GM23338 (cell line): ENCODE results near the gene MEIOSIN. TPM values are rescaled to one million over a fixed set of nuclear protein-coding genes. Genes with fewer than 3 reads are reported as not detected.

Experiments used
- ATAC-seq: fragments of 200-7000 bp; cut with Tn5 transposase; 3 replicates; pipeline ENCODE4 v1.9.1; 2020
- DNase-seq: peaks from one replicate; pipeline ENCODE4 v3.0.0-alpha.2; 2015; ENCODE audit warnings: low spot score
- H2AFZ ChIP-seq: fragments of 200-600 bp; sonication (generic); 2 replicates; pipeline ENCODE4 v1.8.0; 2016; ENCODE audit warnings: antibody characterized with exemption, mild to moderate bottlenecking, moderate library complexity
- H3F3A ChIP-seq: fragments of 200-600 bp; sonication (generic); replicated peaks from 2 replicates; pipeline ENCODE4 v1.8.0; 2017; ENCODE audit warnings: antibody characterized with exemption, mixed run types, low read depth
- H3K27ac ChIP-seq: fragments of 200-600 bp; sonication (generic); 2 replicates; pipeline ENCODE4 v1.6.1; 2016; ENCODE audit warnings: low read depth
- H3K27me3 ChIP-seq: fragments of 200-600 bp; sonication (generic); 2 replicates; pipeline ENCODE4 v1.8.0; 2016; ENCODE audit warnings: mild to moderate bottlenecking, mixed run types, moderate library complexity; ENCODE audit not compliant: insufficient read depth
- H3K36me3 ChIP-seq: fragments of 200-600 bp; sonication (generic); 2 replicates; pipeline ENCODE4 v1.8.0; 2016; ENCODE audit warnings: mild to moderate bottlenecking; ENCODE audit not compliant: insufficient read depth
- H3K4me1 ChIP-seq: fragments of 200-600 bp; sonication (generic); 2 replicates; pipeline ENCODE4 v1.8.0; 2016; ENCODE audit warnings: mild to moderate bottlenecking, moderate library complexity; ENCODE audit not compliant: insufficient read depth
- H3K4me2 ChIP-seq: fragments of 200-600 bp; sonication (generic); 2 replicates; pipeline ENCODE4 v1.7.1; 2017; ENCODE audit warnings: mixed run types
- H3K4me3 ChIP-seq: fragments of 200-600 bp; sonication (generic); 2 replicates; pipeline ENCODE4 v1.6.1; 2016; ENCODE audit warnings: mixed run types
- H3K79me2 ChIP-seq: fragments of 200-600 bp; sonication (generic); replicated peaks from 2 replicates; pipeline ENCODE4 v1.8.0; 2017; ENCODE audit warnings: mild to moderate bottlenecking; ENCODE audit not compliant: insufficient read depth
- H3K9me2 ChIP-seq: fragments of 200-600 bp; sonication (generic); 2 replicates; pipeline ENCODE4 v1.8.0; 2017; ENCODE audit not compliant: insufficient read depth
- H4K20me1 ChIP-seq: fragments of 200-600 bp; sonication (generic); replicated peaks from 2 replicates; pipeline ENCODE4 v1.8.0; 2017; ENCODE audit warnings: mild to moderate bottlenecking; ENCODE audit not compliant: insufficient read depth
- H3K27ac Mint-ChIP-seq: 2 replicates; pipeline ENCODE4 v1.8.0; 2020; ENCODE audit warnings: inconsistent platforms, mild to moderate bottlenecking, moderate library complexity, mixed read lengths
- H3K27me3 Mint-ChIP-seq: 3 replicates; pipeline ENCODE4 v1.8.0; 2022; ENCODE audit warnings: low read depth, mild to moderate bottlenecking, moderate library complexity, mixed read lengths, inconsistent platforms; ENCODE audit not compliant: insufficient read depth, poor library complexity
- H3K36me3 Mint-ChIP-seq: 3 replicates; pipeline ENCODE4 v1.8.0; 2021; ENCODE audit warnings: low read depth, mild to moderate bottlenecking, inconsistent platforms, moderate library complexity, mixed read lengths
- H3K4me1 Mint-ChIP-seq: 3 replicates; pipeline ENCODE4 v1.8.0; 2020; ENCODE audit warnings: mild to moderate bottlenecking, inconsistent platforms, mixed read lengths
- H3K4me3 Mint-ChIP-seq: 3 replicates; pipeline ENCODE4 v1.8.0; 2021; ENCODE audit warnings: moderate library complexity, mild to moderate bottlenecking, inconsistent platforms, mixed read lengths
- H3K9me3 Mint-ChIP-seq: 3 replicates; pipeline ENCODE4 v1.8.0; 2020; ENCODE audit warnings: moderate library complexity, mild to moderate bottlenecking, inconsistent platforms, mixed read lengths
- CREB1 ChIP-seq: fragments of 250-450 bp; sonication (Bioruptor Pico); IDR thresholded peaks from 2 replicates; pipeline ENCODE4 v1.5.0; 2020; ENCODE audit warnings: low read depth, mild to moderate bottlenecking, moderate library complexity
- EZH2 ChIP-seq: fragments of 200-600 bp; sonication (generic); IDR thresholded peaks from one replicate; pipeline ENCODE4 v1.8.0; 2017; ENCODE audit warnings: antibody characterized with exemption, mild to moderate bottlenecking, low read depth; ENCODE audit not compliant: unreplicated experiment
- EZH2phosphoT487 ChIP-seq: fragments of 200-600 bp; sonication (generic); IDR thresholded peaks from one replicate; pipeline ENCODE4 v1.8.1; 2018; ENCODE audit warnings: antibody characterized with exemption; ENCODE audit not compliant: unreplicated experiment
- JUNB ChIP-seq: IDR thresholded peaks from one replicate; pipeline ENCODE4 v1.6.1; 2016; ENCODE audit warnings: antibody characterized with exemption; ENCODE audit not compliant: unreplicated experiment
- NANOG ChIP-seq: IDR thresholded peaks from 2 replicates; pipeline ENCODE4 v1.6.1; 2016; ENCODE audit warnings: antibody characterized with exemption, borderline replicate concordance
- POLR2AphosphoS5 ChIP-seq: IDR thresholded peaks from 2 replicates; pipeline ENCODE4 v1.6.1; 2016; ENCODE audit warnings: antibody characterized with exemption, low read depth
- STAT1 ChIP-seq: IDR thresholded peaks from one replicate; pipeline ENCODE4 v1.6.1; 2016; ENCODE audit warnings: antibody characterized with exemption; ENCODE audit not compliant: unreplicated experiment
- ZNF114 ChIP-seq: fragments of 250-450 bp; sonication (Bioruptor Pico); IDR thresholded peaks from 2 replicates; pipeline ENCODE4 v1.5.0; 2020; ENCODE audit warnings: mild to moderate bottlenecking, moderate library complexity
- ZNF331 ChIP-seq: fragments of 250-450 bp; sonication (Bioruptor Pico); IDR thresholded peaks from 2 replicates; pipeline ENCODE4 v1.5.0; 2020; ENCODE audit warnings: low read depth, mild to moderate bottlenecking, moderate library complexity
- polyA plus RNA-seq: library from polyadenylated mRNA; unstranded; fragments of >200 nt; fragmentation: Nextera tagmentation; extraction: Ambion mirVana; gene quantifications from 2 replicates; pipeline ENCODE4 v1.2.1, GENCODE V29; 2016
- total RNA-seq: library from RNA; depleted of rRNA; stranded (reverse); fragments of >200 nt; shearing (Covaris generic); gene quantifications from 2 replicates; pipeline ENCODE4 v1.2.3, GENCODE V29; 2014
- TF ChIP-seq, protein P1 (sequence below): IDR thresholded peaks from one replicate; pipeline ENCODE4 v1.6.1; 2018; ENCODE audit warnings: antibody characterized with exemption; ENCODE audit not compliant: unreplicated experiment
- TF ChIP-seq, protein P2 (sequence below): fragments of 250-450 bp; sonication (Bioruptor Pico); IDR thresholded peaks from 2 replicates; pipeline ENCODE4 v1.5.0; 2020; ENCODE audit warnings: mild to moderate bottlenecking, moderate library complexity
- TF ChIP-seq, protein P3 (sequence below): IDR thresholded peaks from 2 replicates; pipeline ENCODE4 v1.6.1; 2016; ENCODE audit warnings: antibody characterized with exemption
- TF ChIP-seq, protein P4 (sequence below), 2 experiments: fragments of 200-600 bp in 1 of 2; sonication (generic) in 1 of 2; conservative IDR thresholded peaks; 2 replicates each; pipeline versions ENCODE4 v1.5.1 to v1.6.1; 2016 to 2017; ENCODE audit warnings: antibody characterized with exemption in 2 of 2, low read depth in 2 of 2, mild to moderate bottlenecking in 2 of 2, moderate library complexity in 1 of 2

The MEIOSIN gene
- total and polyA plus RNA-seq, 2 experiments from 2014 or later, result 0.21 to 0.28 TPM

DNA sequence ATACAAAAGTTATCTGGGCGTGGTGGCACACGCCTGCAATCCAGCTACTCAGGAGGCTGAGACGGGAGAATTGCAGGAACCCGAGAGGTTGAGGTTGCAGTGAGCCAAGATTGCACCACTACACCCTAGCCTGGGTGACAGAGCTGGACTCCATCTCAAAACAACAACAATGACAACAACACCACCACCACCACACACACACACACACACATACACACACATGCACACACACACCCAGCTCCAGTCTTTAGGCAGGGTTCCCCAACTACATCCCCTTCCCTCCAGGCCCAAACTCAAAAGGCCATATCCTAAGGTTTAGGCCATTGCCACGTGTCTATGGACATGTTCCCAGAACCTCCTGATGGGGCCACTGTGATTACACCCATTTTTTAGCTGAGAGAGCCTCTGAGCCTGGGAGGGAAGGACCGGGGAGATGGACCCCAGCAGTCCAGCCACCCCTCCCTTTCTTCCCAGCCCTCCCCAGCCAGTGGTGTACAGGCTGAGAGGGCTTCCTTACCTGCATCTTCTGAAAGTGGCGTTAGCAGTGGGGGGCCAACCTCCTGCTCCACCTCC, 68.5 kb downstream of the MEIOSIN start:
- Mint-ChIP-seq H3K36me3 (no peaks in the 10 kb centered on the region), H3K27ac (no peak overlapping the region), H3K4me1 (peaks cover 11% of the 10 kb centered on the region), H3K27me3 (peaks cover 15% of the 10 kb centered on the region), H3K4me3 (no peak overlapping the region), H3K9me3 (no peaks in the 10 kb centered on the region; the same call in 2 of the 3 replicates)
- Histone ChIP-seq H3K36me3 (no peaks in the 10 kb centered on the region), H4K20me1 (no peaks in the 10 kb centered on the region), H3K79me2 (no peaks in the 10 kb centered on the region), H3K27ac (no peak overlapping the region), H2AFZ (no peak overlapping the region; the same call in 1 of the 2 replicates), H3F3A (no peaks in the 10 kb centered on the region), H3K27me3 (no peaks in the 10 kb centered on the region), H3K4me1 (no peaks in the 10 kb centered on the region), H3K4me3 (no peak overlapping the region), H3K4me2 (no peak overlapping the region), H3K9me2 (no peaks in the 10 kb centered on the region)
- no peak for DNase-seq
- no peak for ATAC-seq
- TF ChIP-seq, protein P1, sequence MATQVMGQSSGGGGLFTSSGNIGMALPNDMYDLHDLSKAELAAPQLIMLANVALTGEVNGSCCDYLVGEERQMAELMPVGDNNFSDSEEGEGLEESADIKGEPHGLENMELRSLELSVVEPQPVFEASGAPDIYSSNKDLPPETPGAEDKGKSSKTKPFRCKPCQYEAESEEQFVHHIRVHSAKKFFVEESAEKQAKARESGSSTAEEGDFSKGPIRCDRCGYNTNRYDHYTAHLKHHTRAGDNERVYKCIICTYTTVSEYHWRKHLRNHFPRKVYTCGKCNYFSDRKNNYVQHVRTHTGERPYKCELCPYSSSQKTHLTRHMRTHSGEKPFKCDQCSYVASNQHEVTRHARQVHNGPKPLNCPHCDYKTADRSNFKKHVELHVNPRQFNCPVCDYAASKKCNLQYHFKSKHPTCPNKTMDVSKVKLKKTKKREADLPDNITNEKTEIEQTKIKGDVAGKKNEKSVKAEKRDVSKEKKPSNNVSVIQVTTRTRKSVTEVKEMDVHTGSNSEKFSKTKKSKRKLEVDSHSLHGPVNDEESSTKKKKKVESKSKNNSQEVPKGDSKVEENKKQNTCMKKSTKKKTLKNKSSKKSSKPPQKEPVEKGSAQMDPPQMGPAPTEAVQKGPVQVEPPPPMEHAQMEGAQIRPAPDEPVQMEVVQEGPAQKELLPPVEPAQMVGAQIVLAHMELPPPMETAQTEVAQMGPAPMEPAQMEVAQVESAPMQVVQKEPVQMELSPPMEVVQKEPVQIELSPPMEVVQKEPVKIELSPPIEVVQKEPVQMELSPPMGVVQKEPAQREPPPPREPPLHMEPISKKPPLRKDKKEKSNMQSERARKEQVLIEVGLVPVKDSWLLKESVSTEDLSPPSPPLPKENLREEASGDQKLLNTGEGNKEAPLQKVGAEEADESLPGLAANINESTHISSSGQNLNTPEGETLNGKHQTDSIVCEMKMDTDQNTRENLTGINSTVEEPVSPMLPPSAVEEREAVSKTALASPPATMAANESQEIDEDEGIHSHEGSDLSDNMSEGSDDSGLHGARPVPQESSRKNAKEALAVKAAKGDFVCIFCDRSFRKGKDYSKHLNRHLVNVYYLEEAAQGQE, result no peak
- no peak for TF ChIP-seq STAT1
- no peak for TF ChIP-seq NANOG
- no peak for TF ChIP-seq EZH2phosphoT487
- TF ChIP-seq, protein P2, sequence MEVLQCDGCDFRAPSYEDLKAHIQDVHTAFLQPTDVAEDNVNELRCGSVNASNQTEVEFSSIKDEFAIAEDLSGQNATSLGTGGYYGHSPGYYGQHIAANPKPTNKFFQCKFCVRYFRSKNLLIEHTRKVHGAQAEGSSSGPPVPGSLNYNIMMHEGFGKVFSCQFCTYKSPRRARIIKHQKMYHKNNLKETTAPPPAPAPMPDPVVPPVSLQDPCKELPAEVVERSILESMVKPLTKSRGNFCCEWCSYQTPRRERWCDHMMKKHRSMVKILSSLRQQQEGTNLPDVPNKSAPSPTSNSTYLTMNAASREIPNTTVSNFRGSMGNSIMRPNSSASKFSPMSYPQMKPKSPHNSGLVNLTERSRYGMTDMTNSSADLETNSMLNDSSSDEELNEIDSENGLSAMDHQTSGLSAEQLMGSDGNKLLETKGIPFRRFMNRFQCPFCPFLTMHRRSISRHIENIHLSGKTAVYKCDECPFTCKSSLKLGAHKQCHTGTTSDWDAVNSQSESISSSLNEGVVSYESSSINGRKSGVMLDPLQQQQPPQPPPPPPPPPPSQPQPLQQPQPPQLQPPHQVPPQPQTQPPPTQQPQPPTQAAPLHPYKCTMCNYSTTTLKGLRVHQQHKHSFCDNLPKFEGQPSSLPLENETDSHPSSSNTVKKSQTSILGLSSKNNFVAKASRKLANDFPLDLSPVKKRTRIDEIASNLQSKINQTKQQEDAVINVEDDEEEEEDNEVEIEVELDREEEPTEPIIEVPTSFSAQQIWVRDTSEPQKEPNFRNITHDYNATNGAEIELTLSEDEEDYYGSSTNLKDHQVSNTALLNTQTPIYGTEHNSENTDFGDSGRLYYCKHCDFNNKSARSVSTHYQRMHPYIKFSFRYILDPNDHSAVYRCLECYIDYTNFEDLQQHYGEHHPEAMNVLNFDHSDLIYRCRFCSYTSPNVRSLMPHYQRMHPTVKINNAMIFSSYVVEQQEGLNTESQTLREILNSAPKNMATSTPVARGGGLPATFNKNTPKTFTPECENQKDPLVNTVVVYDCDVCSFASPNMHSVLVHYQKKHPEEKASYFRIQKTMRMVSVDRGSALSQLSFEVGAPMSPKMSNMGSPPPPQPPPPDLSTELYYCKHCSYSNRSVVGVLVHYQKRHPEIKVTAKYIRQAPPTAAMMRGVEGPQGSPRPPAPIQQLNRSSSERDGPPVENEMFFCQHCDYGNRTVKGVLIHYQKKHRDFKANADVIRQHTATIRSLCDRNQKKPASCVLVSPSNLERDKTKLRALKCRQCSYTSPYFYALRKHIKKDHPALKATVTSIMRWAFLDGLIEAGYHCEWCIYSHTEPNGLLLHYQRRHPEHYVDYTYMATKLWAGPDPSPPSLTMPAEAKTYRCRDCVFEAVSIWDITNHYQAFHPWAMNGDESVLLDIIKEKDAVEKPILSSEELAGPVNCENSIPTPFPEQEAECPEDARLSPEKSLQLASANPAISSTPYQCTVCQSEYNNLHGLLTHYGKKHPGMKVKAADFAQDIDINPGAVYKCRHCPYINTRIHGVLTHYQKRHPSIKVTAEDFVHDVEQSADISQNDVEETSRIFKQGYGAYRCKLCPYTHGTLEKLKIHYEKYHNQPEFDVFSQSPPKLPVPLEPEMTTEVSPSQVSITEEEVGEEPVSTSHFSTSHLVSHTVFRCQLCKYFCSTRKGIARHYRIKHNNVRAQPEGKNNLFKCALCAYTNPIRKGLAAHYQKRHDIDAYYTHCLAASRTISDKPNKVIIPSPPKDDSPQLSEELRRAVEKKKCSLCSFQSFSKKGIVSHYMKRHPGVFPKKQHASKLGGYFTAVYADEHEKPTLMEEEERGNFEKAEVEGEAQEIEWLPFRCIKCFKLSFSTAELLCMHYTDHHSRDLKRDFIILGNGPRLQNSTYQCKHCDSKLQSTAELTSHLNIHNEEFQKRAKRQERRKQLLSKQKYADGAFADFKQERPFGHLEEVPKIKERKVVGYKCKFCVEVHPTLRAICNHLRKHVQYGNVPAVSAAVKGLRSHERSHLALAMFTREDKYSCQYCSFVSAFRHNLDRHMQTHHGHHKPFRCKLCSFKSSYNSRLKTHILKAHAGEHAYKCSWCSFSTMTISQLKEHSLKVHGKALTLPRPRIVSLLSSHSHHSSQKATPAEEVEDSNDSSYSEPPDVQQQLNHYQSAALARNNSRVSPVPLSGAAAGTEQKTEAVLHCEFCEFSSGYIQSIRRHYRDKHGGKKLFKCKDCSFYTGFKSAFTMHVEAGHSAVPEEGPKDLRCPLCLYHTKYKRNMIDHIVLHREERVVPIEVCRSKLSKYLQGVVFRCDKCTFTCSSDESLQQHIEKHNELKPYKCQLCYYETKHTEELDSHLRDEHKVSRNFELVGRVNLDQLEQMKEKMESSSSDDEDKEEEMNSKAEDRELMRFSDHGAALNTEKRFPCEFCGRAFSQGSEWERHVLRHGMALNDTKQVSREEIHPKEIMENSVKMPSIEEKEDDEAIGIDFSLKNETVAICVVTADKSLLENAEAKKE (CRISPR knock-in tag), result no peak
- TF ChIP-seq CREB1, result no peak
- no peak for TF ChIP-seq EZH2
- TF ChIP-seq, protein P3, sequence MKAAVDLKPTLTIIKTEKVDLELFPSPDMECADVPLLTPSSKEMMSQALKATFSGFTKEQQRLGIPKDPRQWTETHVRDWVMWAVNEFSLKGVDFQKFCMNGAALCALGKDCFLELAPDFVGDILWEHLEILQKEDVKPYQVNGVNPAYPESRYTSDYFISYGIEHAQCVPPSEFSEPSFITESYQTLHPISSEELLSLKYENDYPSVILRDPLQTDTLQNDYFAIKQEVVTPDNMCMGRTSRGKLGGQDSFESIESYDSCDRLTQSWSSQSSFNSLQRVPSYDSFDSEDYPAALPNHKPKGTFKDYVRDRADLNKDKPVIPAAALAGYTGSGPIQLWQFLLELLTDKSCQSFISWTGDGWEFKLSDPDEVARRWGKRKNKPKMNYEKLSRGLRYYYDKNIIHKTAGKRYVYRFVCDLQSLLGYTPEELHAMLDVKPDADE, result no peak
- TF ChIP-seq ZNF114 (CRISPR knock-in tag), result no peak
- no peak for TF ChIP-seq ZNF331 (CRISPR knock-in tag)
- no peak for TF ChIP-seq POLR2AphosphoS5
- TF ChIP-seq, protein P4, sequence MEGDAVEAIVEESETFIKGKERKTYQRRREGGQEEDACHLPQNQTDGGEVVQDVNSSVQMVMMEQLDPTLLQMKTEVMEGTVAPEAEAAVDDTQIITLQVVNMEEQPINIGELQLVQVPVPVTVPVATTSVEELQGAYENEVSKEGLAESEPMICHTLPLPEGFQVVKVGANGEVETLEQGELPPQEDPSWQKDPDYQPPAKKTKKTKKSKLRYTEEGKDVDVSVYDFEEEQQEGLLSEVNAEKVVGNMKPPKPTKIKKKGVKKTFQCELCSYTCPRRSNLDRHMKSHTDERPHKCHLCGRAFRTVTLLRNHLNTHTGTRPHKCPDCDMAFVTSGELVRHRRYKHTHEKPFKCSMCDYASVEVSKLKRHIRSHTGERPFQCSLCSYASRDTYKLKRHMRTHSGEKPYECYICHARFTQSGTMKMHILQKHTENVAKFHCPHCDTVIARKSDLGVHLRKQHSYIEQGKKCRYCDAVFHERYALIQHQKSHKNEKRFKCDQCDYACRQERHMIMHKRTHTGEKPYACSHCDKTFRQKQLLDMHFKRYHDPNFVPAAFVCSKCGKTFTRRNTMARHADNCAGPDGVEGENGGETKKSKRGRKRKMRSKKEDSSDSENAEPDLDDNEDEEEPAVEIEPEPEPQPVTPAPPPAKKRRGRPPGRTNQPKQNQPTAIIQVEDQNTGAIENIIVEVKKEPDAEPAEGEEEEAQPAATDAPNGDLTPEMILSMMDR (conservative IDR thresholded peaks at IDR 0.05; ENCODE audit: low read depth in 2 of 2), result no peak
- TF ChIP-seq JUNB, result no peak
